ENCODE data around the gene CSTF1.

- TF ChIP-seq RCOR1 (IDR thresholded peaks at IDR 0.05; ENCODE audit: low read length), result no peak
- TF ChIP-seq IRF3 (IDR thresholded peaks at IDR 0.05; ENCODE audit: low read depth, low read length), result no peak
- no peak for TF ChIP-seq EP300 (IDR thresholded peaks at IDR 0.05; ENCODE audit: borderline replicate concordance in 1 of 2, low read depth in 1 of 2, low read length in 1 of 2)
- TF ChIP-seq CTCF (IDR thresholded peaks at IDR 0.05), result no peak
- no peak for TF ChIP-seq TAF1 (IDR thresholded peaks at IDR 0.05; ENCODE audit: borderline replicate concordance, low read depth, low read length)
- no peak for TF ChIP-seq USF2 (IDR thresholded peaks at IDR 0.05; ENCODE audit: borderline replicate concordance, low read depth, low read length)
- TF ChIP-seq GABPA (IDR thresholded peaks at IDR 0.05; ENCODE audit: low read depth), result no peak
- TF ChIP-seq NRF1 (IDR thresholded peaks at IDR 0.05; ENCODE audit: low read depth, low read length), result no peak
- TF ChIP-seq MAX (IDR thresholded peaks at IDR 0.05; ENCODE audit: low read depth), result no peak
- no peak for TF ChIP-seq TEAD4 (IDR thresholded peaks at IDR 0.05; ENCODE audit: borderline replicate concordance, insufficient read depth)
- TF ChIP-seq PBX3 (IDR thresholded peaks at IDR 0.05), result no peak
- no peak for TF ChIP-seq MXI1 (IDR thresholded peaks at IDR 0.05; ENCODE audit: low read depth, low read length)
These were observed 40.9 kb downstream of the CSTF1 start for GRCh38 chr20:56433221-56433879.
